K562 (cell line): ENCODE data around the gene FLCN. TPM values are rescaled to one million over a fixed set of nuclear protein-coding genes. Genes with fewer than 3 reads are reported as not detected.

Experiments
- CBFA2T3 ChIP-seq: fragments of 450-650 bp; IDR thresholded peaks from 2 replicates; pipeline ENCODE4 v1.6.1; 2017
- CBX5 ChIP-seq: IDR thresholded peaks from 2 replicates; pipeline ENCODE4 v1.6.1; 2014; ENCODE audit warnings: low read depth, borderline replicate concordance
- CREB5 ChIP-seq: fragments of 250-450 bp; sonication (Bioruptor Pico); IDR thresholded peaks from 2 replicates; pipeline ENCODE4 v1.5.0; 2020; ENCODE audit warnings: mild to moderate bottlenecking
- E2F5 ChIP-seq: sonication (generic); formaldehyde crosslinking; IDR thresholded peaks from 2 replicates; pipeline ENCODE4 v1.8.0; 2022; ENCODE audit warnings: mild to moderate bottlenecking, missing genetic modification reagents
- ESRRA ChIP-seq: fragments of 450-650 bp; IDR thresholded peaks from 2 replicates; pipeline ENCODE4 v1.6.1; 2014; ENCODE audit warnings: low read depth, mild to moderate bottlenecking, moderate library complexity, borderline replicate concordance
- HNRNPL ChIP-seq: fragments of 200-400 bp; formaldehyde crosslinking; IDR thresholded peaks from 2 replicates; pipeline ENCODE4 v1.6.1; 2017; ENCODE audit warnings: low read depth, mild to moderate bottlenecking, low read length
- KHSRP ChIP-seq: fragments of 450-650 bp; IDR thresholded peaks from 2 replicates; pipeline ENCODE4 v1.6.1; 2017
- LARP7 ChIP-seq: fragments of 450-650 bp; IDR thresholded peaks from 2 replicates; pipeline ENCODE4 v1.6.1; 2016
- MAFG ChIP-seq: fragments of 450-650 bp; conservative IDR thresholded peaks from 2 replicates; pipeline ENCODE4 v1.6.1; 2016; ENCODE audit warnings: missing genetic modification characterization, missing compliant biosample characterization
- MEIS2 ChIP-seq: fragments of 450-650 bp; IDR thresholded peaks from 2 replicates; pipeline ENCODE4 v1.6.1; 2014; ENCODE audit warnings: mild to moderate bottlenecking; ENCODE audit not compliant: partially characterized antibody
- REST ChIP-seq, 2 experiments: fragments of 450-650 bp; formaldehyde crosslinking in 1 of 2; IDR thresholded peaks; 2 replicates each; pipeline versions ENCODE4 v1.4.0 to v1.6.1; 2014 to 2020; ENCODE audit warnings: mild to moderate bottlenecking in 2 of 2, borderline replicate concordance in 1 of 2, low read depth in 1 of 2
- TAF9B ChIP-seq: fragments of 450-650 bp; IDR thresholded peaks from 2 replicates; pipeline ENCODE4 v1.6.1; 2018; ENCODE audit warnings: mild to moderate bottlenecking; ENCODE audit not compliant: partially characterized antibody
- ZFX ChIP-seq: sonication (generic); formaldehyde crosslinking; IDR thresholded peaks from 2 replicates; pipeline ENCODE4 v1.8.0; 2022; ENCODE audit warnings: mild to moderate bottlenecking, missing genetic modification reagents, moderate library complexity
- ZNF134 ChIP-seq: fragments of 250-450 bp; sonication (Bioruptor Pico); conservative IDR thresholded peaks from 2 replicates; pipeline ENCODE4 v1.4.0; 2020
- ZNF408 ChIP-seq: fragments of 250-450 bp; sonication (Bioruptor Pico); IDR thresholded peaks from 2 replicates; pipeline ENCODE4 v1.4.0; 2020; ENCODE audit warnings: low read depth, mild to moderate bottlenecking, moderate library complexity
- ZNF785 ChIP-seq: fragments of 250-450 bp; sonication (Bioruptor Pico); IDR thresholded peaks from 2 replicates; pipeline ENCODE4 v1.4.0; 2020; ENCODE audit warnings: mild to moderate bottlenecking
- polyA plus RNA-seq, 8 experiments: library from polyadenylated mRNA; depleted of rRNA in 4 of 8; stranded (reverse) in 5 of 8; unstranded in 3 of 8; fragments of >200 nt; fragmentation: Nextera tagmentation in 2 of 8; fragmentation: Illumina TruSeq in 1 of 8; extraction: Ambion mirVana in 2 of 8; extraction: Trizol in 1 of 8; gene quantifications; 2 replicates each; pipeline versions ENCODE4 v1.2.1 to v1.2.3, GENCODE V29; 2011 to 2014; ENCODE audit warnings: inconsistent platforms in 1 of 8, missing spikeins in 1 of 8
- total RNA-seq, 7 experiments: library from RNA; depleted of rRNA in 6 of 7; stranded (reverse); fragments of >200 nt in 6 of 7; fragmentation: Illumina TruSeq in 2 of 7; extraction: Trizol in 2 of 7; gene quantifications; 2 replicates each; pipeline versions ENCODE4 v1.2.1 to v1.2.3, GENCODE V29; 2011 to 2021; ENCODE audit warnings: low replicate concordance in 1 of 7
- TF ChIP-seq, protein P1 (sequence below): sonication (generic); formaldehyde crosslinking; IDR thresholded peaks from 2 replicates; pipeline ENCODE4 v1.8.1; 2023; ENCODE audit warnings: mild to moderate bottlenecking, missing genetic modification reagents

Gene FLCN
- total and polyA plus RNA-seq, 9 of the 15 experiments (the other 6 are each of a cell fraction or from before 2014, with no cell fraction given), result 1.6 to 33.5 (median 10.9) TPM

DNA sequence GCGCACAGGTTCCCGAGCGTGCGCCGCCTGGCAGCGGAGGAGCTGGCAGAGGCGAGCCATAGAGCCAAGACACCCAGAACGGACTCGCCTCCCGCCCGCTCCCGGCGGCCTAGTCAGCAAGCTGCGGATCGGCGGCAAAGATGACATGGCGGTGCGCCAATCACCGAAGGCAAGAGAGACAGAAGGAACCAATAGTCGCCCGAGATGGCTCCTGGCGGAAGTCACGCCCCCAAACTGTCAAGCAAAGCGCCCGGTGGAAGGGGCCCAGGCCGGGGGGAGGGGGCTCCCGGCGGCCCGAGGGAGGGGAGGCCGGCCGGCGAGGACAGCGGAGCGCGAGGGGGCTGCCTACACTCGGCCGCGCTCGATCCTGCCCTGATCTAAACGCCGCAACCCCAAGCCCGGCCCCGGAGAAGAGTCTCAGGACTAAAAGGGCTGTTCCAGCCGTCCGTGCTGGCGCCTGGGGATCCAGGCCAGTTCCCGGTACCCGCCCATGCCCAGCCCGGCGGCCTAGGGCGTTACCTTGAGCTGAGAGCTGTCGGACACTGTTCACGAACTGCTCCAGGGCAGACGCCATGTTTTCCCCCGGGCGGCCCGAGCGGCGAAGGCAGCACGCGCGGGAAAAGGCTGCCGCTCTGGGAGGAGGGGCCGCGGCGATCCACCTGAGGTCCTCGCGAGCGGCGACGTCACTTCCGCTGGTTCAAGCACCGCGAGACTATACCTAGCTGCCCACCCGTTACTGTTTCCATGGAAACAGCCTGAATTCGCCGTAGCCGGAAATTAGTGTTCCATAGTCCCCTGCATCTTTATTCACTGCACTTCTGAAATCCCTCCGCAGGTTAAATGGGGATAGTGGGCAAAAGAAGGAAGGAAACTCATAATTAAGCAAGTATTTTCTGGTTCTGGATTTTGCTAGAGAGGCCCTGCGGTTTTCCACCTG, 43.9 kb upstream of the FLCN start, which contains the start of gene COPS3 (continued):
- TF ChIP-seq ZNF134 (CRISPR knock-in tag), result no peak
- no peak for TF ChIP-seq REST (IDR thresholded peaks at IDR 0.05; ENCODE audit: borderline replicate concordance)
- TF ChIP-seq REST (CRISPR knock-in tag; IDR thresholded peaks at IDR 0.05; ENCODE audit: low read depth), result no peak
- no peak for TF ChIP-seq ZNF408 (CRISPR knock-in tag)
- peak; percentile 86 for TF ChIP-seq ZFX
- peak; percentile 63 for TF ChIP-seq TAF9B
- no peak for TF ChIP-seq CBFA2T3
- no peak for TF ChIP-seq KHSRP
- TF ChIP-seq ESRRA, result no peak
- TF ChIP-seq, protein P1, sequence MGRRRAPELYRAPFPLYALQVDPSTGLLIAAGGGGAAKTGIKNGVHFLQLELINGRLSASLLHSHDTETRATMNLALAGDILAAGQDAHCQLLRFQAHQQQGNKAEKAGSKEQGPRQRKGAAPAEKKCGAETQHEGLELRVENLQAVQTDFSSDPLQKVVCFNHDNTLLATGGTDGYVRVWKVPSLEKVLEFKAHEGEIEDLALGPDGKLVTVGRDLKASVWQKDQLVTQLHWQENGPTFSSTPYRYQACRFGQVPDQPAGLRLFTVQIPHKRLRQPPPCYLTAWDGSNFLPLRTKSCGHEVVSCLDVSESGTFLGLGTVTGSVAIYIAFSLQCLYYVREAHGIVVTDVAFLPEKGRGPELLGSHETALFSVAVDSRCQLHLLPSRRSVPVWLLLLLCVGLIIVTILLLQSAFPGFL (CRISPR knock-in tag), result no peak
- TF ChIP-seq MEIS2, result peak; percentile 50
- TF ChIP-seq ZNF785 (CRISPR knock-in tag), result no peak
- TF ChIP-seq CREB5 (CRISPR knock-in tag), result no peak
- peak; percentile 89; the same call in 1 of the 2 replicates for TF ChIP-seq E2F5 (CRISPR knock-in tag)
- no peak for TF ChIP-seq HNRNPL
- no peak for TF ChIP-seq CBX5
- peak; percentile 71 for TF ChIP-seq MAFG (tag)
- TF ChIP-seq LARP7, result no peak
